Mucosa of gallbladder (tissue), 1 donor: ENCODE results near the gene PGM1. TPM values are rescaled to one million over a fixed set of nuclear protein-coding genes. Genes with fewer than 3 reads are reported as not detected.
"Not testable (repeated sequence)": the region's sequence is repeated elsewhere in the genome, so short reads cannot be mapped to it uniquely, and the experiment has no call there.

ENCODE experiments used
- DNase-seq: peaks from one replicate; pipeline ENCODE4 v3.0.0-alpha.2; 2020; ENCODE audit warnings: low spot score
- total RNA-seq: library from RNA; stranded (reverse); gene quantifications from one replicate; pipeline ENCODE4 v1.2.1, GENCODE V29; 2021
- donor health status: DM: no; HTN: no; CAD: no.

Gene PGM1
- total RNA-seq = 73.2 TPM

- DNase-seq = peak; percentile 78
These were observed at the start of gene PGM1 for GRCh38 chr1:63593303-63593885. Gene PGM1 (plus strand): TSS chr1:63593411. CDS start chr1:63593489, 78 bp downstream.

GRCh38 chr1:63545780-63546179, 47.4 kb upstream of the PGM1 start:
- no peak for DNase-seq

GRCh38 chr1:63547621-63548294, 45.5 kb upstream of the PGM1 start:
- DNase-seq = no peak

GRCh38 chr1:63548303-63548702, 44.9 kb upstream of the PGM1 start:
- DNase-seq = no peak

- no peak for DNase-seq
These were observed 44.3 kb upstream of the PGM1 start for GRCh38 chr1:63548877-63549276.

GRCh38 chr1:63555480-63555879, 37.7 kb upstream of the PGM1 start:
- no peak for DNase-seq

GRCh38 chr1:63557365-63557987, 35.7 kb upstream of the PGM1 start:
- no peak for DNase-seq

GRCh38 chr1:63559357-63559756, 33.9 kb upstream of the PGM1 start:
- no peak for DNase-seq

GRCh38 chr1:63563745-63564144, 29.5 kb upstream of the PGM1 start:
- no peak for DNase-seq

GRCh38 chr1:63569068-63569467, 24.1 kb upstream of the PGM1 start:
- DNase-seq = no peak

GRCh38 chr1:63569640-63570316, 23.4 kb upstream of the PGM1 start:
- DNase-seq = no peak

- DNase-seq = not testable (repeated sequence)
These were observed 20.5 kb upstream of the PGM1 start for GRCh38 chr1:63572686-63573085.

GRCh38 chr1:63574203-63574796, 18.9 kb upstream of the PGM1 start:
- DNase-seq = not testable (repeated sequence)

GRCh38 chr1:63575340-63575826, 17.8 kb upstream of the PGM1 start:
- no peak for DNase-seq

- not testable (repeated sequence) for DNase-seq
These were observed 6.9 kb upstream of the PGM1 start for GRCh38 chr1:63586326-63586725.

GRCh38 chr1:63590166-63590560, 3.0 kb upstream of the PGM1 start:
- no peak for DNase-seq

GRCh38 chr1:63592536-63593302, 492 bp upstream of the PGM1 start:
- peak; percentile 39 for DNase-seq

GRCh38 chr1:63593886-63594605, 835 bp downstream of the PGM1 start:
- DNase-seq = peak; percentile 65

GRCh38 chr1:63595435-63595834, 2.2 kb downstream of the PGM1 start:
- DNase-seq = no peak

- DNase-seq = no peak
These were observed 6.6 kb downstream of the PGM1 start for GRCh38 chr1:63599799-63600198.

GRCh38 chr1:63600248-63600647, 7.0 kb downstream of the PGM1 start:
- DNase-seq = no peak
